T-cell (primary cell): ENCODE data around the gene ELFN2. TPM values are rescaled to one million over a fixed set of nuclear protein-coding genes. Genes with fewer than 3 reads are reported as not detected.

Source experiments
- ATAC-seq, 4 experiments: fragments of 200-7000 bp in 3 of 4; fragments of 150-1000 bp in 1 of 4; cut with Tn5 transposase; replicated peaks in 1 of 4; 1 replicate in 3 of 4; 2 replicates in 1 of 4; pipeline ENCODE4 v1.10.0; 2021; ENCODE audit warnings: moderate library complexity in 3 of 4, mild to moderate bottlenecking in 2 of 4, moderate number of reproducible peaks in 1 of 4
- CTCF ChIA-PET, 2 donors: fragments of 300-600 bp; sonication (Branson Sonifier 250); formaldehyde crosslinking; loops; one replicate each; lab custom pipeline; 2022; ENCODE audit warnings: antibody characterized with exemption in 2 of 2; lab: Charles Lee
- POLR2A ChIA-PET, 2 donors: fragments of 300-600 bp; sonication (Branson Sonifier 250); formaldehyde crosslinking; loops; one replicate each; lab custom pipeline; 2022; ENCODE audit warnings: antibody characterized with exemption in 2 of 2; lab: Charles Lee
- DNase-seq, 35 experiments: peaks; one replicate each; pipeline versions ENCODE4 v3.0.0 to v3.0.0-alpha.2; 2013 to 2023
- H3K27ac ChIP-seq: one replicate; pipeline ENCODE4 v1.5.1; 2013; ENCODE audit warnings: low read length
- H3K27me3 ChIP-seq, 2 experiments: replicated peaks in 1 of 2; 1 replicate in 1 of 2; 2 replicates in 1 of 2; pipeline versions ENCODE4 v1.6.1 to v1.7.0; 2013; ENCODE audit warnings: low read length in 1 of 2, mixed read lengths in 1 of 2; ENCODE audit not compliant: control insufficient read depth in 2 of 2, insufficient read depth in 2 of 2; ENCODE audit errors: extremely low read depth in 1 of 2
- H3K36me3 ChIP-seq, 2 donors: 1 replicate in 1 of 2; 2 replicates in 1 of 2; pipeline versions ENCODE4 v1.6.1 to v1.7.0; 2013; ENCODE audit warnings: low read length in 1 of 2; ENCODE audit not compliant: control insufficient read depth in 2 of 2, insufficient read depth in 1 of 2; ENCODE audit errors: extremely low read depth in 1 of 2
- H3K4me1 ChIP-seq, 2 experiments: 1 replicate in 1 of 2; 2 replicates in 1 of 2; pipeline versions ENCODE4 v1.6.1 to v1.7.0; 2013; ENCODE audit warnings: low read length in 2 of 2, mixed read lengths in 1 of 2; ENCODE audit not compliant: insufficient read depth in 2 of 2, control insufficient read depth in 1 of 2; ENCODE audit errors: extremely low read depth in 1 of 2
- H3K4me3 ChIP-seq, 2 donors: 1 replicate in 1 of 2; 2 replicates in 1 of 2; pipeline versions ENCODE4 v1.5.1 to v1.7.0; 2013; ENCODE audit warnings: mild to moderate bottlenecking in 2 of 2, low read length in 1 of 2, moderate library complexity in 1 of 2; ENCODE audit not compliant: control insufficient read depth in 1 of 2; ENCODE audit errors: extremely low read depth in 1 of 2
- H3K9me3 ChIP-seq: 2 replicates; pipeline ENCODE4 v1.7.0; 2013
- H3K27ac Mint-ChIP-seq, 2 donors: one replicate each; pipeline ENCODE4 v1.8.0; 2020 to 2021; ENCODE audit warnings: mild to moderate bottlenecking in 2 of 2, mixed read lengths in 2 of 2
- H3K27me3 Mint-ChIP-seq, 2 donors: one replicate each; pipeline ENCODE4 v1.8.0; 2021 to 2022; ENCODE audit warnings: mixed read lengths in 2 of 2
- H3K36me3 Mint-ChIP-seq: one replicate; pipeline ENCODE4 v1.8.0; 2021; ENCODE audit warnings: mixed read lengths
- H3K4me1 Mint-ChIP-seq, 3 donors: one replicate each; pipeline ENCODE4 v1.8.0; 2020 to 2022; ENCODE audit warnings: mixed read lengths in 3 of 3, mild to moderate bottlenecking in 1 of 3
- H3K4me3 Mint-ChIP-seq, 3 donors: one replicate each; pipeline ENCODE4 v1.8.0; 2020 to 2022; ENCODE audit warnings: mild to moderate bottlenecking in 3 of 3, mixed read lengths in 3 of 3, moderate library complexity in 3 of 3
- H3K9me3 Mint-ChIP-seq, 3 donors: one replicate each; pipeline ENCODE4 v1.8.0; 2020 to 2022; ENCODE audit warnings: mixed read lengths in 3 of 3
- WGBS: methylation state at CpG from one replicate; pipeline ENCODE4 v1.1.5; 2013; ENCODE audit warnings: missing lambda C conversion rate; ENCODE audit not compliant: insufficient coverage; 5-methylcytosine and 5-hydroxymethylcytosine counted together
- total RNA-seq, 35 experiments: library from RNA in 6 of 35; stranded (reverse) in 6 of 35; fragments of 120-200 nt in 1 of 35; gene quantifications; one replicate each; pipeline versions ENCODE4 v1.2.1 to v1.2.4 and lab custom pipeline; 2013 to 2026

ELFN2 gene
- total RNA-seq, 5 donors from 2014 or later (not counting 1 experiment from before 2014, with no cell fraction given) = 0.09 to 0.88 (median 0.70) TPM

GRCh38 chr22:37334859-37335805 lies 92.1 kb downstream of the ELFN2 start:
- Histone ChIP-seq H3K27me3 (peaks cover 16 to 86% of the 10 kb centered on the region in 2 experiments), H3K27ac (no peak overlapping the region), H3K4me3 (no peak overlapping the region), H3K4me1 (peaks cover 0 to 15% of the 10 kb centered on the region in 2 experiments), H3K9me3 (no peaks in the 10 kb centered on the region), H3K36me3 (no peaks in the 10 kb centered on the region)
- Mint-ChIP-seq H3K36me3 (no peaks in the 10 kb centered on the region), H3K27me3 (peaks cover 32 to 62% of the 10 kb centered on the region in 2 donors), H3K9me3 (no peaks in the 10 kb centered on the region), H3K27ac (no peak overlapping the region), H3K4me1 (peaks cover 12 to 14% (median 13%) of the 10 kb centered on the region in 3 donors), H3K4me3 (peak overlapping the region in 1 of 3 donors; percentile 60)
- ChIA-PET CTCF (no interaction called here), POLR2A (no interaction called here)
- DNase-seq (no peak), ATAC-seq (peak in 1 of 4 experiments; percentile 30)
- WGBS = 10% methylated on average over 35 of the region's 50 CpGs

- no peak overlapping the region for H3K4me3 ChIP-seq
- H3K4me1 Mint-ChIP-seq = peaks cover 12 to 15% (median 13%) of the 10 kb centered on the region in 3 donors
- H3K36me3 ChIP-seq = no peaks in the 10 kb centered on the region
- 9% methylated on average over 29 of the region's 42 CpGs for WGBS
- no peak overlapping the region for H3K27ac ChIP-seq
- no peaks in the 10 kb centered on the region for H3K9me3 Mint-ChIP-seq
- ATAC-seq (peak in 2 of 4 experiments; percentile 18 to 41), DNase-seq (no peak)
- no peak overlapping the region for H3K27ac Mint-ChIP-seq
- H3K27me3 Mint-ChIP-seq = peaks cover 34 to 68% of the 10 kb centered on the region in 2 donors
- no peaks in the 10 kb centered on the region for H3K9me3 ChIP-seq
- POLR2A ChIA-PET = no interaction called here
- CTCF ChIA-PET = interaction anchor here in 1 of 2 donors (0.5 kb wide), 1 partner anchor 18 kb away, joined by 3 read pairs; no protein-coding TSS in a partner anchor
- peak overlapping the region in 1 of 3 donors; percentile 60 for H3K4me3 Mint-ChIP-seq
- peaks cover 16 to 89% of the 10 kb centered on the region in 2 experiments for H3K27me3 ChIP-seq
- peaks cover 0 to 15% of the 10 kb centered on the region in 2 experiments for H3K4me1 ChIP-seq
- no peaks in the 10 kb centered on the region for H3K36me3 Mint-ChIP-seq
These were observed 92.8 kb downstream of the ELFN2 start for GRCh38 chr22:37334461-37334858.

DNA sequence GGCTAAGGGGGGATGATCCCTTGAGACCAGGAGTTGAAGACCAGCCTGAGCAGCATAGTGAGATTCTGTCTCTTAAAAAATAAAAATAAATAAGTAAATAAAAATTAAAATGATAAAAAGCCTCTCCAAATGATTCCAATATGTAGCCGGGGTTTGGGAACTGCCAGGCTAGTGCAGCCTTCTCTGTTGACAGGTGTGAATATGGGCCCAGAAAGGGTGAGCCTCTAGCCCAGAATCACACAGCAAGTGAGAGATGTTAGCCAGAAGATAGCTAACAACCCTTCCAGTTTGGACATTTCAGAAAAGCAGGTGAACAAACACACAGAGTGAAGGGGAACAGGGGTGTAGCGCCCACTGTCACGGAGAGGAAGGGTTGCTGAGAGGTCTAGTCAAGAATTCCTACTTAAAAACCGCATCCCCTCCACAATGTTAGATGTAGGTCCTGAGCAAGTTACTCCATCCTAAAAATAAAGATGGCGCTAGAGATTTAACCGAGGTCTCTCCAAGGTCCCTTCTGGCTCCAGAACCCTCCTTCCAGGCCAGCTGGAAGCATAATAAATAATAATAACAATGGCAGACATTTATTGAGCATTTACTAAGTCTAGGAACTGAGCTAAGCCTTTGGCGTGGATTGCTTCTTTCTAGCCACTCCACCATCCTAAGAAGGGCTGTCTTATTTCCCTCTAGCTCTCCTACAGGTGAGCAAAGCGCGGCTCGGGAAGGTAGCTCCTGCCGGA lies 93.4 kb downstream of the ELFN2 start:
- WGBS = 37% methylated on average over 5 of the region's 11 CpGs
- Mint-ChIP-seq H3K36me3 (no peaks in the 10 kb centered on the region), H3K27ac (no peak overlapping the region), H3K4me3 (peak overlapping the region in 1 of 3 donors; percentile 60), H3K9me3 (no peaks in the 10 kb centered on the region), H3K27me3 (peaks cover 38 to 72% of the 10 kb centered on the region in 2 donors), H3K4me1 (peaks cover 12 to 16% (median 13%) of the 10 kb centered on the region in 3 donors)
- Histone ChIP-seq H3K27me3 (peaks cover 16 to 92% of the 10 kb centered on the region in 2 experiments), H3K4me1 (peaks cover 0 to 15% of the 10 kb centered on the region in 2 experiments), H3K4me3 (no peak overlapping the region), H3K36me3 (no peaks in the 10 kb centered on the region), H3K9me3 (no peaks in the 10 kb centered on the region), H3K27ac (no peak overlapping the region)
- CTCF ChIA-PET = interaction anchor here in 1 of 2 donors (0.5 kb wide), 1 partner anchor 18 kb away, joined by 3 read pairs; no protein-coding TSS in a partner anchor
- POLR2A ChIA-PET = no interaction called here
- no peak for DNase-seq
- no peak for ATAC-seq

DNA sequence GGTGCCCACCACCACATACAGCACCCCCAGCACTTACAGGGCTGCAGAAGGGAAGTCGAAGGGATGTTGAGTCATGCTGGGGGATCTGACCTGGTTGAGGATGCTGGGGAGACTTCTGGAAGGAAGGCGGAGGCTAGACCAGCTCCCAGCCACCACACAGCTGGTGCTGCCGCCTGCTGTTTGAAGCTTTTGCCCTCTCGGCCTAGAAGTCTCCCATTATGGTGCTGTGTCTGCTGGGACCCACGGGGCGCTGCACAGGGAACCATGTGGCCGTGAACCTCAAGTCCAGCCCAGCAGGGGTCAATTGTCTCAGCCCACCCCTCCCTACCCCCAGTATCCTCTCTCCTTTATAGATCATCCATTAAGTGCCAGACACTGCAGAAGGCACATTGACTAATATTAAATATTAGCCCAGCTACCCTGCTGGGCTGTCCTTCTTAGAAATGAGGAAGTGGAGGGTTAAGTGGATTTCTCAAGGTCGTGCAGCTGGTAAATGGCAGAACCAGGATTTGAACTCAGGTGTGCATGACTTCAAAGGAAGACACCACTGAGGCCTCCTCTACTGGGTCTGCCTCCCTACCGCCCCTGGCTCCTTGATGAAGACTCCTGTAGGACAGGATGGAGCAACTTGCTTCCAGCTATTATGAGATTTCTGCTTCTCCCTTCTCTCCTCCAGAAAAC lies 95.3 kb downstream of the ELFN2 start:
- Mint-ChIP-seq H3K27ac (no peak overlapping the region), H3K4me3 (no peak overlapping the region), H3K36me3 (no peaks in the 10 kb centered on the region), H3K9me3 (no peaks in the 10 kb centered on the region), H3K27me3 (peaks cover 39 to 74% of the 10 kb centered on the region in 2 donors), H3K4me1 (peaks cover 12 to 16% (median 13%) of the 10 kb centered on the region in 3 donors)
- DNase-seq (no peak), ATAC-seq (no peak)
- peaks cover 16 to 96% of the 10 kb centered on the region in 2 experiments for H3K27me3 ChIP-seq
- ChIA-PET CTCF (no interaction called here), POLR2A (no interaction called here)
- H3K27ac ChIP-seq = no peak overlapping the region
- WGBS = 85% methylated on average over 5 of the region's 9 CpGs
- H3K4me1 ChIP-seq = peaks cover 0 to 15% of the 10 kb centered on the region in 2 experiments
- H3K4me3 ChIP-seq = no peak overlapping the region
- H3K36me3 ChIP-seq = no peaks in the 10 kb centered on the region
- no peaks in the 10 kb centered on the region for H3K9me3 ChIP-seq

DNA sequence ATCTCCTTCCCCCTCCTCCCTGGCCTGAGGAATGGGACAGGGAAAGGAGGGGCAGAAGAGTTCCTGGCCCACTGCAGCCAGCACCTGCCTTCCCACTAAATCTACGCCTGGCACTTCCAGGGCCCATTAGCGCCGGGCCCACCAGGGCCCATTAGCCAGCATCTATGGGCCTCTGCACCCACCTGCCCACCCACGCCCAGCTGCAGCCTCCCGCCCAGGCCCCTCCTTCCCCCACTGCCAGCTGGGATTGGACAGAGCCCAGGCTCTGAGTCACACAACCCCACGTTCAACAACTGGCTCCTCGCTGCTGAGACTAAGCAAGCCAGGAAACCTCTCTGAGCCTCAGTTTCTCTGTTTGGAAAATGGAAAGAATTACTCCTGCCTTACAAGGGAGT lies 96.2 kb downstream of the ELFN2 start:
- H3K27ac ChIP-seq = no peak overlapping the region
- H3K36me3 Mint-ChIP-seq = no peaks in the 10 kb centered on the region
- no peak overlapping the region for H3K4me3 Mint-ChIP-seq
- DNase-seq = no peak
- no peaks in the 10 kb centered on the region for H3K9me3 ChIP-seq
- peaks cover 0 to 15% of the 10 kb centered on the region in 2 experiments for H3K4me1 ChIP-seq
- H3K27ac Mint-ChIP-seq = no peak overlapping the region
- 87% methylated on average over 5 of the region's 7 CpGs for WGBS
- H3K36me3 ChIP-seq = no peaks in the 10 kb centered on the region
- H3K4me3 ChIP-seq = no peak overlapping the region
- no peaks in the 10 kb centered on the region for H3K9me3 Mint-ChIP-seq
- no peak for ATAC-seq
- peaks cover 44 to 76% of the 10 kb centered on the region in 2 donors for H3K27me3 Mint-ChIP-seq
- POLR2A ChIA-PET = no interaction called here
- peaks cover 16 to 96% of the 10 kb centered on the region in 2 experiments for H3K27me3 ChIP-seq
- H3K4me1 Mint-ChIP-seq = peaks cover 12 to 16% (median 13%) of the 10 kb centered on the region in 3 donors
- CTCF ChIA-PET = no interaction called here
